Endothelial cell of umbilical vein (primary cell): ENCODE results near the gene GOLGA3. TPM values are rescaled to one million over a fixed set of nuclear protein-coding genes. Genes with fewer than 3 reads are reported as not detected.

ENCODE experiments used
- BruUV-seq: library from RNA; stranded (reverse); fragments of 400-500 nt; replicated peaks from 2 replicates; lab custom pipeline; 2021; lab: Mats Ljungman, UMichigan
- CTCF ChIA-PET: fragments of 300-600, 350-600 bp; sonication (Branson Sonifier 250); formaldehyde crosslinking; loops from one replicate; lab custom pipeline; 2021; ENCODE audit warnings: antibody characterized with exemption, inconsistent platforms; lab: Charles Lee
- POLR2A ChIA-PET: fragments of 300-600, 350-600 bp; sonication (Branson Sonifier 250); formaldehyde crosslinking; loops from one replicate; lab custom pipeline; 2021; ENCODE audit warnings: antibody characterized with exemption, inconsistent platforms; lab: Charles Lee
- DNase-seq: peaks from one replicate; pipeline ENCODE4 v3.0.0-alpha.2; 2011; ENCODE audit warnings: low read depth, low spot score
- FAIRE-seq: peaks from 2 replicates; lab custom pipeline; 2011; peaks lifted over from hg19 to GRCh38; lab: Jason Lieb, UNC
- H2AFZ ChIP-seq: 2 replicates; pipeline ENCODE4 v1.6.0; 2012; ENCODE audit warnings: low read depth, low read length, control low read depth, inconsistent platforms
- H3K27ac ChIP-seq: 2 replicates; pipeline ENCODE4 v1.5.1; 2011; ENCODE audit warnings: low read depth, mild to moderate bottlenecking, control low read depth, low read length, moderate library complexity; ENCODE audit not compliant: insufficient read depth
- H3K27me3 ChIP-seq, 2 experiments: 2 replicates each; pipeline versions ENCODE4 v1.6.0 to v1.6.1; 2011; ENCODE audit warnings: low read length in 2 of 2, mixed read lengths in 1 of 2; ENCODE audit not compliant: control insufficient read depth in 2 of 2, insufficient read depth in 2 of 2
- H3K36me3 ChIP-seq, 2 experiments: 2 replicates in 1 of 2; 3 replicates in 1 of 2; pipeline ENCODE4 v1.5.1; 2011; ENCODE audit warnings: low read length in 2 of 2, mild to moderate bottlenecking in 1 of 2, moderate library complexity in 1 of 2; ENCODE audit not compliant: control insufficient read depth in 2 of 2, insufficient read depth in 2 of 2; ENCODE audit errors: extremely low read depth in 1 of 2
- H3K4me1 ChIP-seq: 3 replicates; pipeline ENCODE4 v1.5.1; 2011; ENCODE audit warnings: mild to moderate bottlenecking, low read length; ENCODE audit not compliant: control insufficient read depth, insufficient read depth; ENCODE audit errors: extremely low read depth
- H3K4me2 ChIP-seq: 2 replicates; pipeline ENCODE4 v1.6.1; 2011; ENCODE audit warnings: low read length, control low read depth, mixed read lengths; ENCODE audit not compliant: insufficient read depth
- H3K4me3 ChIP-seq, 3 experiments: fragments of 200-600 bp in 1 of 3; sonication (generic), shearing (Covaris generic) in 1 of 3; replicated peaks in 1 of 3; 2 replicates each; pipeline ENCODE4 v1.5.1; 2011 to 2016; ENCODE audit warnings: control low read depth in 3 of 3, low read length in 3 of 3, mild to moderate bottlenecking in 2 of 3, inconsistent platforms in 1 of 3, low read depth in 1 of 3, moderate library complexity in 1 of 3; ENCODE audit not compliant: insufficient read depth in 1 of 3
- H3K79me2 ChIP-seq: 2 replicates; pipeline ENCODE4 v1.6.0; 2012; ENCODE audit warnings: low read length, inconsistent platforms; ENCODE audit not compliant: control insufficient read depth, insufficient read depth
- H3K9ac ChIP-seq: replicated peaks from 2 replicates; pipeline ENCODE3; 2011; ENCODE audit warnings: low read length, control low read depth; ENCODE audit not compliant: insufficient read depth; ENCODE audit errors: extremely low read depth
- H3K9me1 ChIP-seq: replicated peaks from 3 replicates; pipeline ENCODE4 v1.6.0; 2011; ENCODE audit warnings: mild to moderate bottlenecking, low read length; ENCODE audit not compliant: control insufficient read depth, insufficient read depth; ENCODE audit errors: extremely low read depth
- H3K9me3 ChIP-seq: replicated peaks from 2 replicates; pipeline ENCODE4 v1.5.1; 2012; ENCODE audit warnings: low read length, inconsistent platforms; ENCODE audit not compliant: control insufficient read depth, insufficient read depth
- H4K20me1 ChIP-seq: replicated peaks from 2 replicates; pipeline ENCODE3; 2011; ENCODE audit warnings: mild to moderate bottlenecking, low read length; ENCODE audit not compliant: control insufficient read depth, insufficient read depth; ENCODE audit errors: extremely low read depth
- CTCF ChIP-seq, 2 donors: IDR thresholded peaks; 1 replicate in 1 of 2; 2 replicates in 1 of 2; pipeline ENCODE4 v1.5.1; 2011; ENCODE audit warnings: low read length in 2 of 2, mild to moderate bottlenecking in 2 of 2, moderate library complexity in 2 of 2, control low read depth in 1 of 2, inconsistent platforms in 1 of 2, low read depth in 1 of 2; ENCODE audit not compliant: insufficient read depth in 1 of 2; ENCODE audit errors: extremely low read depth in 1 of 2
- EZH2 ChIP-seq: IDR thresholded peaks from 2 replicates; pipeline ENCODE4 v1.6.1; 2012; ENCODE audit warnings: borderline replicate concordance, low read depth, mild to moderate bottlenecking, moderate library complexity, low read length, inconsistent platforms; ENCODE audit not compliant: severe bottlenecking
- FOS ChIP-seq: IDR thresholded peaks from 2 replicates; pipeline ENCODE4 v1.6.1; 2011; ENCODE audit warnings: mild to moderate bottlenecking, low read length, moderate library complexity, borderline replicate concordance; ENCODE audit not compliant: insufficient read depth
- GATA2 ChIP-seq: IDR thresholded peaks from 2 replicates; pipeline ENCODE4 v1.7.0; 2011; ENCODE audit warnings: low read depth, mild to moderate bottlenecking, moderate library complexity, mixed read lengths, low read length; ENCODE audit not compliant: insufficient read length, insufficient read depth
- MAX ChIP-seq: IDR thresholded peaks from 2 replicates; pipeline ENCODE4 v1.6.1; 2011; ENCODE audit not compliant: insufficient read depth, insufficient read length
- MYC ChIP-seq: IDR thresholded peaks from one replicate; pipeline ENCODE4 v1.6.1; 2011; ENCODE audit warnings: mild to moderate bottlenecking, low read depth, low read length
- dilution Hi-C: fragments of 300-500 bp; cut with MboI; formaldehyde crosslinking; loops from one replicate; pipeline ENCODE4 v1.15.0; 2019; ENCODE audit warnings: low sequenced_read_pairs; ENCODE audit not compliant: extremely low pct_ligation_motif_present
- intact Hi-C: fragments of 100-400 bp; cut with micrococcal nuclease; formaldehyde crosslinking; loops from one replicate; pipeline ENCODE4 v1.10.0; 2022
- polyA plus RNA-seq, 4 experiments: library from polyadenylated mRNA; depleted of rRNA in 3 of 4; stranded (reverse) in 3 of 4; unstranded in 1 of 4; fragments of >200 nt; gene quantifications; 2 replicates each; pipeline versions ENCODE4 v1.2.1 to v1.2.3, GENCODE V29; 2011 to 2012; ENCODE audit warnings: missing spikeins in 1 of 4
- total RNA-seq: library from RNA; stranded (reverse); gene quantifications from 2 replicates; pipeline ENCODE4 v1.2.3, GENCODE V29; 2021

The GOLGA3 gene
- total and polyA plus RNA-seq, 2 donors (not counting 3 experiments of a cell fraction or from before 2014, with no cell fraction given): 18.4 to 86.0 TPM

GRCh38 chr12:132872073-132872855 lies 43.6 kb upstream of the GOLGA3 start:
- BruUV-seq: no TSS peak

GRCh38 chr12:132869551-132869950 lies 40.9 kb upstream of the GOLGA3 start:
- Histone ChIP-seq H3K27me3 (no peaks in the 10 kb centered on the region), H3K4me2 (no peak overlapping the region), H3K9ac (no peak overlapping the region), H3K9me3 (no peaks in the 10 kb centered on the region), H2AFZ (no peak overlapping the region), H3K79me2 (peaks cover 5% of the 10 kb centered on the region), H3K36me3 (peaks cover 11 to 38% of the 10 kb centered on the region in 2 experiments), H3K9me1 (no peaks in the 10 kb centered on the region), H3K4me3 (no peak overlapping the region), H3K27ac (no peak overlapping the region), H4K20me1 (no peaks in the 10 kb centered on the region), H3K4me1 (no peaks in the 10 kb centered on the region)
- intact Hi-C loops: no loop called here
- BruUV-seq: no TSS peak
- FAIRE-seq (no peak), DNase-seq (no peak)
- ChIA-PET POLR2A (no interaction called here), CTCF (no interaction called here)
- TF ChIP-seq CTCF (IDR thresholded peaks at IDR 0.05; ENCODE audit: extremely low read depth in 1 of 2, insufficient read depth in 1 of 2, low read depth in 1 of 2, low read length in 2 of 2): no peak
- no peak for TF ChIP-seq FOS
- TF ChIP-seq EZH2: no peak
- no peak for TF ChIP-seq MAX
- dilution Hi-C loops: no loop called here

More at GRCh38 chr12:132872073-132872855, 43.6 kb upstream of the GOLGA3 start:
- Histone ChIP-seq H3K4me3 (no peak overlapping the region), H3K9me3 (no peaks in the 10 kb centered on the region), H4K20me1 (no peaks in the 10 kb centered on the region), H3K27ac (no peak overlapping the region), H3K4me2 (no peak overlapping the region), H3K9me1 (no peaks in the 10 kb centered on the region), H3K9ac (no peak overlapping the region), H2AFZ (no peak overlapping the region), H3K79me2 (peaks cover 3% of the 10 kb centered on the region), H3K27me3 (no peaks in the 10 kb centered on the region), H3K4me1 (no peaks in the 10 kb centered on the region), H3K36me3 (peaks cover 11 to 41% of the 10 kb centered on the region in 2 experiments)
- TF ChIP-seq EZH2: no peak
- TF ChIP-seq MYC: no peak
- no peak for TF ChIP-seq GATA2
- no peak for TF ChIP-seq MAX
- CTCF ChIA-PET: no interaction called here
- FAIRE-seq: no peak
- POLR2A ChIA-PET: no interaction called here
- dilution Hi-C loops: no loop called here
- no peak for DNase-seq
- intact Hi-C loops: no loop called here
